GM23338 (cell line): ENCODE results near the gene LPP.

Source experiments
- CTCF ChIP-seq, 2 experiments: fragments of 200-600 bp in 1 of 2; sonication (generic) in 1 of 2; conservative IDR thresholded peaks; 2 replicates each; pipeline versions ENCODE4 v1.5.1 to v1.6.1; 2016 to 2017; ENCODE audit warnings: antibody characterized with exemption in 2 of 2, low read depth in 2 of 2, mild to moderate bottlenecking in 2 of 2, moderate library complexity in 1 of 2
- EZH2 ChIP-seq: fragments of 200-600 bp; sonication (generic); IDR thresholded peaks from one replicate; pipeline ENCODE4 v1.8.0; 2017; ENCODE audit warnings: antibody characterized with exemption, mild to moderate bottlenecking, low read depth; ENCODE audit not compliant: unreplicated experiment

- no peak for TF ChIP-seq EZH2
- no peak for TF ChIP-seq CTCF (conservative IDR thresholded peaks at IDR 0.05; ENCODE audit: low read depth in 2 of 2)
Observed at GRCh38 chr3:188881954-188882641, 728.1 kb downstream of the LPP start.
